Epithelial cell of esophagus (primary cell): ENCODE data around the gene FAM8A1.

ENCODE experiments used
- DNase-seq: peaks from one replicate; pipeline ENCODE4 v3.0.0; 2010; ENCODE audit warnings: low read depth
- H3K4me3 ChIP-seq: 2 replicates; pipeline ENCODE4 v1.5.1; 2011; ENCODE audit warnings: mild to moderate bottlenecking, low read length, control low read depth
- CTCF ChIP-seq: IDR thresholded peaks from 2 replicates; pipeline ENCODE4 v1.5.1; 2011; ENCODE audit warnings: low read depth, mild to moderate bottlenecking, low read length, control low read depth, inconsistent platforms; ENCODE audit not compliant: insufficient read depth; ENCODE audit errors: missing control alignments

Gene FAM8A1

DNA sequence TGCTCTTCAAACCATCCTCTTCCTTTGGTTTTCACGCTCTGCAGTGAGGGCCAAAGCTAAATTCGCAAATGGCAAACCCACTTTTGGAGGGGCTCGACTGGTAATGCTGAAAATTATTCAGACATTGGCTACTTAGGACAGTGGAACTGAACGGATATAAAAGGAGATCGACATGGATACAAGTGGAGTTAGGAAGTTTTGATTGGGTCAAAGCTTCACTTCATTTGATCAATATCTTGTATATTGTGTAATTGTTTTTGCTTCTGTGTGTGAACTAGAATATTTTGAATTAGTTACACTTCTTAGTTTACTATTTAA lies 1.2 kb downstream of the FAM8A1 start:
- DNase-seq, result no peak
- TF ChIP-seq CTCF, result no peak

DNA sequence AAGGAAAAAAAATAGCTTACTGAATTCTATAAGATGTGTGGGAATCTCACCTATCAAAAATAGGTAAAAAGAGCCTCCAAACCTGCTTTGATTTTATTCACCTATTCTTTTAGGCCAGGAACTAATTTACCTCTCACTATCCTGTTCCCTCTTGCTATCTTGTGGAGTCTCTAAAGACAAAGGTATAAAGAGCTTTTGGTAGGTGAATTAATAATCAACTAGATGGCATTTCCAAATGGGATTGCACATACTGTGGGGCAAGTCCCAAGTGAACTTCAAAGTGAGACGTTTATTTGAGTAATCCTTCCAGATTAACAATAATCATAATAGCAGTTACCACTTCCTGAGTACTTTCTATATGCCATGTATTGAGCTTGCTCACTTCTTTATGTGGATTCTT lies 2.8 kb downstream of the FAM8A1 start:
- no peak for DNase-seq
- no peak overlapping the region for H3K4me3 ChIP-seq
- no peak for TF ChIP-seq CTCF

More for the DNA sequence above, 1.2 kb downstream of the FAM8A1 start:
- H3K4me3 ChIP-seq, result peak overlapping the region; percentile 67

DNA sequence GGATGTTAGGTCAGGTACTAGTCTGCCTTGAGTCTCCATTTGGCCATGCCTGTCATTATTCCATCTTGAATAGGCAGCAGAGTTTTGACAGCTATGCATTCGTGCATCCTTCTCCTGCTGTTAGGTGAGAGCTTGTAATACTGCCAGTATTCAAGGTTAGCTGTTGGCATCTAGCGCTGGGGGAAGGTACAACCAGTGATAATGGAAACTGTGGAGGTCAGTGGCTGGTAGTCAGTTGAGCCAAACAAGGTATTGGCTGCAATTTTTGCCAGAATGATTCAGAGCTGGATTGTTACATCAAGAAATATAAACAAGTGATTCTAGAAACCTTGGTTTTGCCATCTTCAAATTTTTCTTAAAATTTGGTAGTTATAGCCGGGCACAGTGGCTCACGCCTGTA lies 6.5 kb downstream of the FAM8A1 start:
- no peak overlapping the region for H3K4me3 ChIP-seq
- no peak for TF ChIP-seq CTCF
- no peak for DNase-seq

DNA sequence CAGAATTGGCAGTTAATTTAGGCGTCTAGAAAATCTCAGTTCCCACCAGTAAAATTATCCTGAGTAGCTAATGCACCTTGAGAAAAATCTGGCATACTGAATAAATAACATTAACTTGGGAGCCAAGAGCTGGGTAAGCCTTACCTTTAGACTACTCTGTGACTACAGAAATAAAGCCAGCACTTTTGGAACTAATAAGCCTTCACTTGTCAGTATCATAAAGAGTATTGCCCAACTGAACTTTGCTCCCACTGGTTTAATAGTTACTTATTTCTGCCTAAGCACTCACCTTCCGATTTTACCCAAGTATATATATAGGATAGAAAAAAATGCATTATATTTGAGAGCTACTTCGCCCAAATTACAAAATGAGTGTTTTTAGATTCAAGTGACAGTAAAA lies 10.7 kb downstream of the FAM8A1 start:
- no peak overlapping the region for H3K4me3 ChIP-seq
- TF ChIP-seq CTCF, result no peak
- no peak for DNase-seq

DNA sequence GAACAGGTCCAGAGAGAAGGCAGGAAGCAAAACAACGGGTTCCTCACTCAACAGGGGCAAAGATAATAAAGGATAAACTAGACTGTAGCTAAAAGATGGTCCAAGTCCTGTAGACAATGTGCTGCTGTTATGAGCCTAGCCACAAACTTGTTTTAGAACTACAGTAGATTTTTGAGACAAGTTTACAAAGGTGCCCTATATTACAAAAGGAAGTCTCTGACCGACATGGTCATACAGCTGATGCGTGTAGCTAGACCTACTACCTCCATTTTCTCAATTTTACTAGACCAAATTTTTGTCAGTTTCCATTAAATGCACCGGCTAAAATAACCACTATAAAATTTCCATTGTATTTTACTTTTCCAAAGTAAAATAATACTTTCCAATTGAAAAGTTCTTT lies 11.9 kb downstream of the FAM8A1 start:
- no peak for DNase-seq
- TF ChIP-seq CTCF, result no peak
- H3K4me3 ChIP-seq, result no peak overlapping the region

- no peak overlapping the region for H3K4me3 ChIP-seq
Measured at GRCh38 chr6:17615794-17616193, 15.7 kb downstream of the FAM8A1 start.

More at GRCh38 chr6:17615794-17616193, 15.7 kb downstream of the FAM8A1 start:
- no peak for TF ChIP-seq CTCF
- DNase-seq, result no peak
